Transverse colon (tissue), 4 donors: ENCODE measurements around the gene CHCHD6. TPM values are rescaled to one million over a fixed set of nuclear protein-coding genes. Genes with fewer than 3 reads are reported as not detected.

Experiments
- DNase-seq: peaks from one replicate; pipeline ENCODE4 v3.0.0-alpha.2; 2019
- H3K27ac ChIP-seq, 4 donors: fragments of 200-600 bp; sonication (generic); 2 replicates each; pipeline ENCODE4 v1.5.1; 2016 to 2018; ENCODE audit warnings: inconsistent platforms in 4 of 4
- H3K27me3 ChIP-seq: fragments of 200-600 bp; sonication (generic); 2 replicates; pipeline ENCODE4 v1.5.1; 2017; ENCODE audit warnings: inconsistent platforms
- H3K36me3 ChIP-seq, 4 donors: fragments of 200-600 bp; sonication (generic); 2 replicates each; pipeline ENCODE4 v1.5.1; 2017 to 2019; ENCODE audit warnings: inconsistent platforms in 4 of 4
- H3K4me1 ChIP-seq, 4 donors: fragments of 200-600 bp; sonication (generic); 2 replicates each; pipeline ENCODE4 v1.5.1; 2017 to 2020; ENCODE audit warnings: inconsistent platforms in 4 of 4
- H3K4me3 ChIP-seq, 4 donors: fragments of 200-600 bp; sonication (generic); 1 replicate in 1 of 4; 2 replicates in 3 of 4; pipeline versions ENCODE4 v1.5.1 to v1.6.1; 2017 to 2019; ENCODE audit warnings: inconsistent platforms in 4 of 4
- H3K9me3 ChIP-seq, 2 donors: fragments of 200-600 bp; sonication (generic); 2 replicates each; pipeline ENCODE4 v1.5.1; 2017 to 2019; ENCODE audit warnings: inconsistent platforms in 2 of 2
- EP300 ChIP-seq: sonication (generic); formaldehyde crosslinking; IDR thresholded peaks from one replicate; pipeline ENCODE4 v1.6.1; 2017; ENCODE audit warnings: antibody characterized with exemption, low read depth
- POLR2A ChIP-seq: fragments of 450-650 bp; IDR thresholded peaks from one replicate; pipeline ENCODE4 v1.6.1; 2016; ENCODE audit warnings: antibody characterized with exemption, mild to moderate bottlenecking, moderate library complexity
- POLR2AphosphoS5 ChIP-seq, 3 donors: sonication (generic); formaldehyde crosslinking; IDR thresholded peaks; one replicate each; pipeline ENCODE4 v1.6.1; 2016; ENCODE audit warnings: antibody characterized with exemption in 3 of 3
- WGBS, 2 donors: methylation state at CpG; one replicate each; pipeline ENCODE4 v1.1.5; 2018; ENCODE audit warnings: low coverage in 1 of 2; 5-methylcytosine and 5-hydroxymethylcytosine counted together
- in situ Hi-C, 4 donors: fragments of 200-750 bp; cut with MboI; loops; one replicate each; pipeline versions ENCODE4 v1.15.0 to v1.15.1; 2017; ENCODE audit warnings: low sequenced_read_pairs in 3 of 4, low pct_ligation_motif_present in 1 of 4, low pct_unique_long_range_greater_than_20kb in 1 of 4
- intact Hi-C: fragments of 100-400 bp; cut with DNase I; formaldehyde crosslinking; loops from one replicate; pipeline ENCODE4 v1.15.1; 2023; ENCODE audit warnings: low total_unique reads
- total RNA-seq, 4 donors: library from RNA; depleted of rRNA; stranded (reverse); fragments of >200 nt; gene quantifications; one replicate each; pipeline ENCODE4 v1.1.0, GENCODE V29; 2016
- TF ChIP-seq, protein P1 (sequence below), 5 experiments: fragments of 200-600 bp in 3 of 5; fragments of 450-650 bp in 2 of 5; sonication (generic) in 3 of 5; IDR thresholded peaks; 1 replicate in 2 of 5; 2 replicates in 3 of 5; pipeline ENCODE4 v1.5.1; 2016 to 2017; ENCODE audit warnings: antibody characterized with exemption in 5 of 5, inconsistent platforms in 3 of 5, mild to moderate bottlenecking in 2 of 5, moderate library complexity in 1 of 5

The CHCHD6 gene
- total RNA-seq, 4 donors from 2014 or later: 4.6 to 12.1 (median 5.3) TPM

DNA sequence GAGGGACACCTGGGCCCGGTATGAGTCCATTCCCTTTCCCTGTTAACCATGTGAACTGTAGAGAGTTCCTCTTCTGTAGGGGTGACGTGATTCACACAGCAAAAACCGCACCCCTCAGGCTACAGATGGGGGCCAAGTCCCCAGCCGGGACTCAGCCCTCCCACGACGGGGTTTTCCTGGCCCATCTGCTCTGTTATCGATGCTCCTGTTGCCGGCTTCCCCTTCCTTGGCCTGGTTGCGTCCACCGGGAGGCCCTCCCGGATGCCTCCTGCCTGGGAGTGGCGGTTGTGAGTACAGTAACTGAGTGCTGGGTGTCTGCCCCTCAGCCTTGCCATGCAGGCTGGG, 278.1 kb downstream of the CHCHD6 start:
- peak; percentile 39 for DNase-seq
- peak overlapping the region; percentile 84 to 93 (median 88) for H3K27ac ChIP-seq
- H3K36me3 ChIP-seq: no peaks in the 10 kb centered on the region
- H3K27me3 ChIP-seq: peaks cover 6% of the 10 kb centered on the region
- 0% methylated on average over 1 to 12 of the region's 12 CpGs for WGBS, 2 donors
- TF ChIP-seq, protein P1, sequence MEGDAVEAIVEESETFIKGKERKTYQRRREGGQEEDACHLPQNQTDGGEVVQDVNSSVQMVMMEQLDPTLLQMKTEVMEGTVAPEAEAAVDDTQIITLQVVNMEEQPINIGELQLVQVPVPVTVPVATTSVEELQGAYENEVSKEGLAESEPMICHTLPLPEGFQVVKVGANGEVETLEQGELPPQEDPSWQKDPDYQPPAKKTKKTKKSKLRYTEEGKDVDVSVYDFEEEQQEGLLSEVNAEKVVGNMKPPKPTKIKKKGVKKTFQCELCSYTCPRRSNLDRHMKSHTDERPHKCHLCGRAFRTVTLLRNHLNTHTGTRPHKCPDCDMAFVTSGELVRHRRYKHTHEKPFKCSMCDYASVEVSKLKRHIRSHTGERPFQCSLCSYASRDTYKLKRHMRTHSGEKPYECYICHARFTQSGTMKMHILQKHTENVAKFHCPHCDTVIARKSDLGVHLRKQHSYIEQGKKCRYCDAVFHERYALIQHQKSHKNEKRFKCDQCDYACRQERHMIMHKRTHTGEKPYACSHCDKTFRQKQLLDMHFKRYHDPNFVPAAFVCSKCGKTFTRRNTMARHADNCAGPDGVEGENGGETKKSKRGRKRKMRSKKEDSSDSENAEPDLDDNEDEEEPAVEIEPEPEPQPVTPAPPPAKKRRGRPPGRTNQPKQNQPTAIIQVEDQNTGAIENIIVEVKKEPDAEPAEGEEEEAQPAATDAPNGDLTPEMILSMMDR (IDR thresholded peaks at IDR 0.05): no peak
- no peak for TF ChIP-seq POLR2A
- no peak for TF ChIP-seq EP300
- no peak for TF ChIP-seq POLR2AphosphoS5 (IDR thresholded peaks at IDR 0.05)
- H3K4me1 ChIP-seq: peaks cover 10 to 17% (median 12%) of the 10 kb centered on the region in 4 donors
- in situ Hi-C loops: loop anchor here in 1 of 4 donors (10.0 kb wide), 1 partner anchor 227 kb away; no protein-coding TSS in a partner anchor
- H3K4me3 ChIP-seq: peak overlapping the region; percentile 1 to 53 (median 40)
- intact Hi-C loops: loop anchor here (10.0 kb wide), 1 partner anchor 227 kb away; no protein-coding TSS in a partner anchor
- no peaks in the 10 kb centered on the region for H3K9me3 ChIP-seq

DNA sequence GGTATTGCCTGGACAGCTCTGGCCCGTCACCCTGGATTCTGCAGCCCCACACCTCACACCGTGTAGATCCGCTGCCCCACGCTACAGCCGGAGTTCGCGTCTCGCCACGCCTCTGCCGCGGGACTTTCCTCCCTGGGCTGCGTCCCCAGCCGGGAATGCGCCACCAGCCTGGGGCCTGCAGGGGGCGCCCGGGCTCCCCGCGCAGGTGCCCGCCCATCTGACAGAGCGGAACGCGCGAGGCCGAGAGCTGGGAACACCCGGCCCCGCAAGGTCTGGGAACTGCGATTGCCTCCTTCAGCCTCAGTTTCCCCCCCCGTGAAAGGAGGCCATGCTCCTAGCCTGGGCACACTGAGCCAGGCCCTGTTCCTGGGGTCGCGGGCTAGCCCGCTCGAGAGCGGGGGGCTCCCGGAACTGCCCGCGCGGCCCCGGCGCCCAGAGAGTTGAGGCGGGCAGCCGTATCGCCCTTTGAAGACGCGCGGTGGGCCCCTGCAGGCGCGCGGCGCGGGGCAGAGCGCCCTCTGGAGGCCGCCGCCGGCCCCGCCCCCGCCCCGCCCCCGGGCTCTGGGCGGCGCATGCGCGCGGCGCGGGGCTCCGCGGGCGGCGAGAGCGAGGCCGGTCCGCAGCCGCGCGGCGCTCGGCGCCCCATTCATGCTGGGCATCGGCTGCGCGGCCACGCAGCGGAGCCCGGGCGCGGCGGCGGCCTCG, 278.6 kb downstream of the CHCHD6 start, which contains the start of gene PLXNA1:
Gene PLXNA1, plus strand, starts transcription at position 645 of the 705 bp plus-strand sequence. CDS start 5,479 bp downstream, outside the sequence.
- in situ Hi-C loops (loop anchor here in 1 of 4 donors (10.0 kb wide), 1 partner anchor 228 kb away; no protein-coding TSS in a partner anchor), intact Hi-C loops (loop anchor here (10.0 kb wide), 1 partner anchor 228 kb away; no protein-coding TSS in a partner anchor)
- Histone ChIP-seq H3K36me3 (no peaks in the 10 kb centered on the region), H3K4me3 (peak within 1 kb of the TSS; percentile 62 to 94 (median 74)), H3K27ac (peak within 1 kb of the TSS; percentile 84 to 93 (median 88)), H3K9me3 (no peaks in the 10 kb centered on the region), H3K27me3 (peaks cover 6% of the 10 kb centered on the region), H3K4me1 (peaks cover 10 to 17% (median 12%) of the 10 kb centered on the region in 4 donors)
- DNase-seq: peak; percentile 84
- TF ChIP-seq EP300 (no peak), POLR2AphosphoS5 (IDR thresholded peaks at IDR 0.05) (no peak), POLR2A (no peak)
- TF ChIP-seq, protein P1 (IDR thresholded peaks at IDR 0.05): peak; percentile 95 to 98 (median 96)
- 1% methylated on average over 37 of the region's 89 CpGs; no CpG with 5 or more reads in 1 of the 2 donors for WGBS, 2 donors

DNA sequence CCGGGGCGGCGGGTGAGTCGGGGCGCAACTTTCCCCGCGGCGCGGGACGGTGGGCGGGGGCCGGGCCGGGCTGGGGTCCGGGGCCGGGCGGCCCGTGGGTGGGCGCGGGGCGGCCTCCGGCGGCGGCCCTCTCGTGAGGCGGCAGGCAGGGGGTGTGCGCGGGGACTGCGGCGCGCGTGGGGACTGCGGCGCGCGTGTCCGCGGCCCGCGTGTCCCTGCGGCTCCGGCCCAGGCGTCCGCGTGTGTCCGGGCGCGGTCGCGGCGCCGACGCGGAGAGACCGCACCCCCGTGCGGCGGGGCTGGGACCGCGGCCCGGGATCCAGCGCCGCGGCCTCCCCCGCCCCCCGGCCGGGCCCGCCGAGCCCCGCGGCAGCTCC, 279.2 kb downstream of the CHCHD6 start:
- peak overlapping the region in 2 of 4 donors; percentile 65 for H3K27ac ChIP-seq
- TF ChIP-seq, protein P1 (IDR thresholded peaks at IDR 0.05): no peak
- TF ChIP-seq POLR2A (no peak), POLR2AphosphoS5 (IDR thresholded peaks at IDR 0.05) (no peak), EP300 (no peak)
- in situ Hi-C loops (loop anchor here in 1 of 4 donors (10.0 kb wide), 1 partner anchor 228 kb away; no protein-coding TSS in a partner anchor), intact Hi-C loops (loop anchor here (10.0 kb wide), 1 partner anchor 228 kb away; no protein-coding TSS in a partner anchor)
- peaks cover 10 to 17% (median 12%) of the 10 kb centered on the region in 4 donors for H3K4me1 ChIP-seq
- WGBS, 2 donors: no CpG with 5 or more reads among the region's 70 CpGs
- peak overlapping the region; percentile 62 to 94 (median 74) for H3K4me3 ChIP-seq
- no peak for DNase-seq
- H3K36me3 ChIP-seq: no peaks in the 10 kb centered on the region
- no peaks in the 10 kb centered on the region for H3K9me3 ChIP-seq
- peaks cover 6% of the 10 kb centered on the region for H3K27me3 ChIP-seq
